Measurements from ENCODE around the gene CWF19L2.
"Not testable (repeated sequence)": the region's sequence is repeated elsewhere in the genome, so short reads cannot be mapped to it uniquely, and the experiment has no call there.

CWF19L2 gene

GRCh38 chr11:107457558-107458271 lies at the start of gene CWF19L2:
TSS of gene CWF19L2 (minus strand) at chr11:107457825. CDS start at chr11:107457816, 9 bp downstream.
- in situ Hi-C loops (cut with HindIII; ENCODE audit: low sequenced_read_pairs), result loop anchor here (5.0 kb wide), 1 partner anchor 70 kb away; no protein-coding TSS in a partner anchor

- in situ Hi-C loops (cut with HindIII; ENCODE audit: low sequenced_read_pairs), result no loop called here
These were observed 48.1 kb upstream of the CWF19L2 start for GRCh38 chr11:107505647-107506225.

- in situ Hi-C loops (cut with HindIII; ENCODE audit: low sequenced_read_pairs), result no loop called here
These were observed 47.4 kb upstream of the CWF19L2 start for GRCh38 chr11:107504981-107505380.

- in situ Hi-C loops (cut with HindIII; ENCODE audit: low sequenced_read_pairs), result no loop called here
These were observed 44.1 kb upstream of the CWF19L2 start for GRCh38 chr11:107501713-107502112.

- in situ Hi-C loops (cut with HindIII; ENCODE audit: low sequenced_read_pairs), result not testable (repeated sequence)
These were observed 39.7 kb upstream of the CWF19L2 start for GRCh38 chr11:107497371-107497770.

GRCh38 chr11:107496011-107496410 lies 38.4 kb upstream of the CWF19L2 start:
- in situ Hi-C loops (cut with HindIII; ENCODE audit: low sequenced_read_pairs), result no loop called here

- in situ Hi-C loops (cut with HindIII; ENCODE audit: low sequenced_read_pairs), result no loop called here
These were observed 36.4 kb upstream of the CWF19L2 start for GRCh38 chr11:107494055-107494454.

GRCh38 chr11:107493117-107493516 lies 35.5 kb upstream of the CWF19L2 start:
- in situ Hi-C loops (cut with HindIII; ENCODE audit: low sequenced_read_pairs), result no loop called here

- in situ Hi-C loops (cut with HindIII; ENCODE audit: low sequenced_read_pairs), result no loop called here
These were observed 33.2 kb upstream of the CWF19L2 start for GRCh38 chr11:107490836-107491235.

GRCh38 chr11:107482234-107482633 lies 24.6 kb upstream of the CWF19L2 start:
- in situ Hi-C loops (cut with HindIII; ENCODE audit: low sequenced_read_pairs), result no loop called here

- in situ Hi-C loops (cut with HindIII; ENCODE audit: low sequenced_read_pairs), result no loop called here
These were observed 21.3 kb upstream of the CWF19L2 start for GRCh38 chr11:107478922-107479321.

GRCh38 chr11:107477820-107478219 lies 20.2 kb upstream of the CWF19L2 start:
- in situ Hi-C loops (cut with HindIII; ENCODE audit: low sequenced_read_pairs), result no loop called here

GRCh38 chr11:107473792-107474191 lies 16.2 kb upstream of the CWF19L2 start:
- in situ Hi-C loops (cut with HindIII; ENCODE audit: low sequenced_read_pairs), result no loop called here

GRCh38 chr11:107472966-107473365 lies 15.3 kb upstream of the CWF19L2 start:
- in situ Hi-C loops (cut with HindIII; ENCODE audit: low sequenced_read_pairs), result no loop called here

GRCh38 chr11:107468596-107468995 lies 11.0 kb upstream of the CWF19L2 start:
- in situ Hi-C loops (cut with HindIII; ENCODE audit: low sequenced_read_pairs), result no loop called here

- in situ Hi-C loops (cut with HindIII; ENCODE audit: low sequenced_read_pairs), result no loop called here
These were observed 10.1 kb upstream of the CWF19L2 start for GRCh38 chr11:107467696-107468095.

GRCh38 chr11:107466275-107466866 lies 8.7 kb upstream of the CWF19L2 start:
- in situ Hi-C loops (cut with HindIII; ENCODE audit: low sequenced_read_pairs), result not testable (repeated sequence)

- in situ Hi-C loops (cut with HindIII; ENCODE audit: low sequenced_read_pairs), result loop anchor here (5.0 kb wide), 1 partner anchor 70 kb away; no protein-coding TSS in a partner anchor
These were observed 444 bp downstream of the CWF19L2 start for GRCh38 chr11:107457205-107457557.

GRCh38 chr11:107453594-107454286 lies 3.9 kb downstream of the CWF19L2 start:
- in situ Hi-C loops (cut with HindIII; ENCODE audit: low sequenced_read_pairs), result no loop called here

- in situ Hi-C loops (cut with HindIII; ENCODE audit: low sequenced_read_pairs), result no loop called here
These were observed 10.7 kb downstream of the CWF19L2 start for GRCh38 chr11:107446822-107447431.

GRCh38 chr11:107442715-107443215 lies 14.9 kb downstream of the CWF19L2 start:
- in situ Hi-C loops (cut with HindIII; ENCODE audit: low sequenced_read_pairs), result no loop called here

Data from DLD1 (cell line).